Stimulated activated naive CD4-positive, alpha-beta T cell (primary cell): ENCODE measurements around the gene MAP4.
"Not testable (repeated sequence)": the region's sequence is repeated elsewhere in the genome, so short reads cannot be mapped to it uniquely, and the experiment has no call there.

Experiments
- DNase-seq, 6 experiments: peaks; one replicate each; lab custom pipeline; 2025; lab: John Stamatoyannopoulos, UW

MAP4 gene

DNA sequence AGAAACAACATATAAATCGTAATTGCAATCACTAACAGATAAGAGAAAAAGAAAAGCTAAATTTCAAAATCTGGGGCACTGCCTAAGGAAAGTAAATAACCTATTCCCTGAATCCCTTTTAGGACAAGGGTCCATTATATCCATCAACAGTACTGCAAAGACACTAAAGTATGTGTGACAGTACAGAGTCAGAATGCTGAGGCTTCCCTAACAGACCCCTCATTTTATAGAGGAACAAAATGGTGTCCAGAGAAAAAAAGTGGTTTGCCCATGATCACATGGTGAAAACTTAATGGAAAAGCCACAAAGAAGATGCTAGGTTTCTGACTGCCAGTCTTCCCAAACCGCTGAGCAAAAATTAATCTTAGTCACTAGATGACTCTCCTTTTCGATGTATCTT, 119.5 kb downstream of the MAP4 start:
- DNase-seq, result no peak

DNA sequence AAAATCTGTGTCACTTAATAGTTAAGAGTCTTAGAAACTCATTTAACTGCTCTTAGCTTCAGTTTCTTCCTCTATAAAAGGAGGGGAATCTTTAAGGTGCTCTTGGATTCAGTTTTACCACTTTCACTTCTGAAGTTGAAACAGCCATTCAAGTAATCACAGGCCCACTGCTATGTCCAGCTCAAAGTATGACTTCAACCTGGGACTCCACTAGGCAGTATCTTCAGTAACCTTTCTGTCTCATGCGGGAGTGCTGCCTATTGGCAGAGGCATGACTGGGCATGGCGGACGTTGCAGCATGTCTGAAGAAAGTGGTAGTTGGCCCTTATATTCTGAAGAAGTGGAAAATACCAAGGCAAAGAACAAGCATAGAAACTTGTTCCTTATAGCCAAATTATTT, 121.0 kb downstream of the MAP4 start:
- no peak for DNase-seq

DNA sequence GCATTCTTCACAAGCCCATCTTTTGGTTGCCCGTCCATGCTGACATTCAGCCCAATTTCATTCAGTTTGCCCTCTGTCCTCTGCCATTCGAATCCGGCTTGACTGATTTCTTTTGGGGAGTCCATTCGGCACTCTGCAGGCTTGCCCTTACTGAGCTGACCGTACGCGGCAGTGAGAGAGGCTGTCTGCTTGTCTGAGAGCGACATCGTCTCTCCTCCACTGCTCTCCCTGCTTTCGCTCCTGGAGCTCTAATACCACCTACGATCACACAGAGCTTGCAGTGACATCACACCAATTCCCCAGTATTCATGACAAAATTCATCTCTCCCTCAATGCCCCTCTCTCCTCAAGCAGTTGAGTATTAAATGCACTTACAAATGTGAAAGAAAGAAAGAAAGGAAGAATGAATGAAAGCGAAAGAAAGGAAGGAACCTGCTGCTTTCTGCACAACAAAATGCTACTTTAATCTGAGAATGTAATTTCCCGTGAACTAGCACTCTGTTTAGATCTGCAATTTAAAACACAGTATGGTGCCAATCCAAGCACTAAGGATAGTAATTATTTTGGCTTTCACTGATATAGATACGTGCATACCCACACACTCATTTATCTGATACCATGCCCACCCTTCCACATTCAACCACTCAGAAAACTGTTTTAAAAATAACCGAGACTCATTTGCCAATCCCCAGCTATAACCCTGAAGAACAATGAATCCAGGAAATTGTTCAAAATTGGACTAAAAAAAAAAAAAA, 123.8 kb downstream of the MAP4 start:
- no peak for DNase-seq

DNA sequence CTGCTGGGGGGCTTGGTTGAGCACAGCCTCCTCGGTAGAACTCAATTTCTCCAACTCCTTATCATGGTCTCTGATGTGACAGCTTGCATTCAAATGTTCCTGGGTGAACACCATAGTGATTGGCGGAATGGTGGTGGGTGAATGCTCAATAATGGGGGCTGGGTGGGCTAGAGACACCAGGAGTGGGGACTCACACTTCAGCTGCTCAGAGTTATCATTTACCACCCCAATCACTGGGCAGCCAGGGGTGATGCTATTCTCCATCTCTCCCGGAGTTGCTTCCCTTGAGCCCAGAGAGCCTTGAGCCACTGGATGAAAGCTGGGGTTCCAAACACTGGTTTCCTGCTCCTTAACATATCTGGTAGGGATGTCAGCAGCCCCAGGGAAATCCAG, 124.6 kb downstream of the MAP4 start:
- no peak for DNase-seq

DNA sequence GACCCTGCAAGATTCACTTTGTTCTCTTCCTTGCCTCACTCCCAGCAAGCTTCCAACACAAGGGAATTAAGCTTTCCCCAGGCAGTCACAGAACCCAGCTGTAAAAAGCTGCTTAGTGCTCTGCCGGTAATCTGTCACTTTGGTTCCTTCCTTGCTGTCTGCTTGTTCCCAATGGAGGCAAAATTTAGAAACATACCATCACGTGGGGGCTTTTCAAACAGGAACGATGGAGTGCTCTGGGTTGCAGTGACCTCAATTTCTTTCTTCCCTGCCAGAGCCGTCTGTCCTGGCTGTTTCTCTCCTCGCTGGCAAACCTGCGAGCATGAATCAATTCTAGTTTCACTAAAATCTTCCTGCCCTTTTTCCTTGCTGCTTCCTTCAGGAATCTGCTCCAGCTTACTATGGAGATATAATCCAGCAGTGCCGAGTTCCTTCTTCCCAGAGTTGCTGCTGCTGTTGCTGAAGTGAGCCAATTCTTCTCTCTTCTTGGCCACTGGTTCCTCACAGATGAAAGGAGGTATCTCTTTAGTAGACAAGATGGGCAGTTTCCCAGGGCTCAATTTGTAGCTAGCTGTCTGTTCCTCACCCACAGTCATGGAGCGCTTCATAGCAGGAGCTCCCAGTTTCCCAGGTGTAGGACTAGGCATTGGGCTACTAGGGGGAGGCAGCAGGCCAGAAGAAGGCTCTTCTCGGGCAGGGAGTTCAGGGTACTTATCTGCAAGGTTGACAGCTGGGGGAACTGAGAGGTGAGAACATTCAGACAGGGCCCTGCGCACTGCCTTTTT, 125.2 kb downstream of the MAP4 start:
- no peak for DNase-seq

DNA sequence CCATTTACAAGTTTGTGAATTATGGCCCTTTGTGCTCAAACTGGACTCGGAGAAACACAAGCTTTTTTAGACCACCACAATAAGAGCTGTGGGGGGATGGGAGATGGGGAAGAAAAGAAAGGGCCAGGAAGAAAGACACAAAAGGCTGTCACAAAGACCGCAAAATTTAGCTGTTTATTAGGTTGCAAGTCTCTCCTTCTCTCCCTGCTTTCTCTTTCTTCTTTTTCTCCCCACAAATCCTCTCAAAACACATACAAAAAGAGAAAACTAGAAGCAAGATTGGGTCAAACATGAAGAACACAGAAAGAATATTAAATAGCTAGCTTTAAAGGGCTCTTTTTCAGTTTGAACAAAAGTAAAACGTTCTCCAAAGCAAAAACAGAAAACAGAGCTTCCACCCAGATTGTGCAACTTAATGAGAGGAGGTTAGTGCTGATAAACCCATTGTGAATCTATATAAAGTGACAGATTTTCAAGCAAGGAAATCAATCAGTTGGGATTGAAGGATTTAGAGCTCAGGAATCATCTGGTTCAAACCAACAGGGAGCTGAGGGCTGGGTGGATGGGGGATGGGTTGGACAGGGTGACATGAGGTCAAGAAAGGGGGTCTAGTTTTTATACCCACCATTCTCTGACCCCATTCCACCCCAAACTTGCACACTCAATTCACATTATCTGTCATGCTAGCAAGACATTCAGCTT, 125.9 kb downstream of the MAP4 start:
- no peak for DNase-seq

DNA sequence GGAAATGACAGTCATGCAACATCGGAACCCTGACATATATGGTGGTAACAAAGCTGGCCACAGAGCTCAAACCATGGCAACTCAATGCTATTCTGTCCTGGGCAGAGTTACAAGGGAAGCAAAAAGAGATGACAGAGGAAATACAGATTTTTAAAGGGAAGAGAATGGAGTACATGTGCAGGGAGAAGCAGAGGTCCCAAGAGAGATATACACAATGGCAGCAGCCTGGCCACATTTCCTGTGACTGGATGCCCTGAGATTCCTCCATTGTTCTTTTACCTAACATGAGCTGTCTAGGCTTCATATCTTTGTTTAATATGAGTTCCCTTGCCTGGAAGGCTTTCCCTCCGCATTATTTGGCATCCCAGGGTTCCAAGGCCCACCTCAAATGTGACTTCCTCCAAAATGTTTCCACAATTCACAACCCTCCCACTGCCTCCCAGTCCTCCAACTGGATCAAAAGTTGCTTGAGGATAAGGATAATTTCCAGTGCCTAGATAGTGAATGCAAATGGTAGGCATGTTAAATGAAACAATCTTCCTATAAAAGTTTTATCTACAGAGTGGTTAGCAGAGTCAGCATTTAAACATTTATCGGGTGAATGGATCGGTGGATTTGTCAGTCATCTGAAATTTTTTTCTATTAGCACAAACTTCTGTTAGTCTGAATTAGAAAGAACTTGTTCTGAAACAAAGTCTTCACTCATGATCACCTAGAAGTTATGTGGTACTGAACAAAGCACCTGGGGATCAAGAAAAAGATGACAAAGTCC, 127.0 kb downstream of the MAP4 start:
- no peak for DNase-seq

DNA sequence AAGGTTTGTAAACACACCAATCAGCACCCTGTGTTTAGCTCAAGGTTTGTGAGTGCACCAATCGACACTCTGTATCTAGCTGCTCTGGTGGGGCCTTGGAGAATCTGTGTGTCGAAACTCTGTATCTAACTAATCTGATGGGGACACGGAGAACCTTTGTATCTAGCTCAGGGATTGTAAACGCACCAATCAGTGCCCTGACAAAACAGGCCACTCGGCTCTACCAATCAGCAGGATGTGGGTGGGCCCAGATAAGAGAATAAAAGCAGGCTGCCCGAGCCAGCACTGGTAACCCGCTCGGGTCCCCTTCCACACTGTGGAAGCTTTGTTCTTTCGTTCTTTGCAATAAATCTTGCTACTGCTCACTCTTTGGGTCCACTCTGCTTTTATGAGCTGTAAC, 128.2 kb downstream of the MAP4 start:
- not testable (repeated sequence) for DNase-seq

DNA sequence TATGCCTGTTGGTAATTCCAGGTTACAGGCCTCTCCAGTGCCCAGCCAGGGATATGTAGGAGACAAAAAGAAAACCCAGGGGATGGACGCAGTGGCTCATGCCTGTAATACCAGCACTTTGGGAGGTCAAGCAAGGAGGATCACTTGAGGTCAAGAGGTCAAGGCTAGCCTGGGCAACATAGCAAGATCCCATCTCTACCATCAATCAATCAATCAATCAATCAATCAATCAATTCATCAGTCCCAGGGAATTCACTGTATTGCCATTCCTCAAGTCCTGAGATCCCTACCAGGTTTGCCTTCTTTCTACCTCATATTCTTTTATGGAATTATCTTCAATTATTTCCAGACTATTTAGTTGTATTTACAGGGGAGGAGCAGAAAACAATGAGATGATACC, 131.0 kb downstream of the MAP4 start:
- DNase-seq, result no peak

DNA sequence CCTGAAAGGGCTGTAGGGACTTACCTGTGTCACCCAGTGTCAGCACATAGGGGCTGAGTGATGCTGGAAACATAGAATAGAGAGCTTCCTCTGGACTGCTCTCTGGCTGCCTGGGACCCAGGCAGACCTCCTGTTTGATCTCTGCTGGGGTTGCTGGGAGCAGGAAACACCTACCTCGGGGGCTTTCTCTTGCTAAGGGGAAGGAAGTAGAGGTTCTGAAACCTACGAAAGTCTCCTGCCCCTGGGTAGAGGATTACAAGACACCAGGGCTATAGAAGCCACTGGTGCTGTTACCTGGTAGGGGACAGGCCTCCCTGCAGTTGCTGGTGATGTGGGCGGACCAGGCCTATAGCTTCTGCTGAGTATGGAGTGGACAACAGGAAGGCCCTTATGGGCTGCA, 131.6 kb downstream of the MAP4 start:
- no peak for DNase-seq

DNA sequence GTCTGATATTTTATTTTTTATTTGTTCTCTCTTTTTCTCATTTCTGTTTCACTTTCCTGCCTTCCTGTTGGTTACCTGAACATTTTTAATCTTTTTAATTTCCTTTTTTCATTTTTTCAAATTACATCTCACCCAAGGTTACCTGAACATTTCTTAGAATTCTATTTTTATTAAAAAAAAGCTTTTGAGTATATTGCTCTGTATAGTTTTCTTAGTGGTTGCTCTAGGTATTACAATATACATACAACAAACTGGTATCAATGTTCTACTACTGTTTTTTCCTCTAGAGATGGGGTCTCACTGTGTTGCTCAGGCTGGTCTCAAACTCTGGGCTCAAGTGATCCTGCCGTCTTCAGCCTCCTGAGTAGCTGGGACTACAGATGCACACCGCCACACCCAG, 133.9 kb downstream of the MAP4 start:
- no peak for DNase-seq

DNA sequence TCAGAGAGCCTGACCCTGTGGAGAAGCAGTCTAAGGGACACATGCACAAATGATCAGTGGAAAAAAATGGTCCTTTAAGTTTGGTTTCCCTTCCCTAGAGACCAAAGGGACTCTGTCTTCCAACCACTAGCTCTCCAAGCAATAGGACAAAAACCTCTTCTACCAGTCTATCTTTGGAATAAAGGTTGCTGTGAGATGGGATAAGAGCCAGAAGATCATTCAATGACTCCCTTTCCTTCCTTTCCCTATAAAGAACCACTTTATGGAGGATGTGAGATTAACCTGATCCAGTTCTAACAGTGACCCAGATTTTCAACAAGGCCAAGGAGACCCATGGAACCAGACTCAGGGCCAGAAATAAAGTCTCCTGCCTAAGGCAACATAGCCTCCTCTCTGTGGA, 138.5 kb downstream of the MAP4 start:
- no peak for DNase-seq

DNA sequence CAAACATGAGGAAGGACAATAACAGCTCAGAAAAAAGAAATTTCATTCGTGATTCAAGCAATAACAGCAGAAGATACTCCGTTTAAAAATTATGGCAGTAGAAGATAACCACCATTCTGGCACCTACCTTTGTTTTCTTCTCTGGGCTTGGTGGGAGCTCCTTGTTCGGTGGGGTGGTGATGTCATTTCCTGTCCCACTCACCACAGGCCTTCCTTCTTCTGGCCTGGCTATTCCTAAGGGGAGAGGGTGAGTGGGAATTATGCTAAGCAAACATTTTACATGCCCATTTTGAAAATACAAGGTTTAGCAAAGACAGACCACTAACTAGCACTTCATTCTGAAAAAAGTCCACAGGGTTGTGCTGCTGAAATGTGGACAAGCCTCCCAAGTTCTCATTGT, 138.9 kb downstream of the MAP4 start:
- no peak for DNase-seq

DNA sequence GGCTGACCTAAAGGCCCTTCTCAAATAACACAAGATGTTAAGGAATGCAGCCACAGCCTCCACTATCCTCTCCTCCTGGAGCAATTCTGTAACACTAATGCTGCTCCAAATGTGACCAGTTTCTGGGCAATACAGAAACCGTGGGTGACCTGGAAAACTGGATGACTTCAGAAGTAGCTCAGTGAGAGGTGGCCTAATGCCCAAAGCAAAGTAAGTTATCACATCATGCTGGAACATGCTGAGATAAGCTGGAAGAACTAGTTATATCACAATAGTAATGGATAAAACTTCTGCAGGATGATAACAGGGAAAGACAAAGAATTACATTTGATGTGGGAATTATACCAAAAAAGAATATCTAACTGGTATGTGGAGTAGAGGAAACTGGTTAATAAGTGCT, 141.3 kb downstream of the MAP4 start:
- no peak for DNase-seq

DNA sequence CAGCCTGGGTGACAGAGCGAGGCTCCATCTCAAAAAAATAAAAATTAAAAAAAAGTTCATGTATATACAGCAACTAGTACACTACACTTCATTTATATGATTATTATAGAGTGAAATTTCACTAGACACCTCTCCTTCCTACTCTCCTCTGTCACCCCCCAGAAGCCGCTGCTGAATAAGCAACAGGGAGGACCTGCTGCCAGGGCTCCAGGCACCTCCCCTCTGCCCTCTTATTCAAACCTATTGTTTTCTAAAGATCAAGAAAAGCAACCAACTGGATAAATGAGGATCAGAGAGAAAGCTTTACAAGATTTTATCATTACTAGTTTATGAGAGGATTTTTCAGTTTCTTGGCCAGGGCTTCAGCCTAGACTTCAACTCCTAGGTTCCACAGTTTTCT, 141.8 kb downstream of the MAP4 start:
- DNase-seq, result no peak

DNA sequence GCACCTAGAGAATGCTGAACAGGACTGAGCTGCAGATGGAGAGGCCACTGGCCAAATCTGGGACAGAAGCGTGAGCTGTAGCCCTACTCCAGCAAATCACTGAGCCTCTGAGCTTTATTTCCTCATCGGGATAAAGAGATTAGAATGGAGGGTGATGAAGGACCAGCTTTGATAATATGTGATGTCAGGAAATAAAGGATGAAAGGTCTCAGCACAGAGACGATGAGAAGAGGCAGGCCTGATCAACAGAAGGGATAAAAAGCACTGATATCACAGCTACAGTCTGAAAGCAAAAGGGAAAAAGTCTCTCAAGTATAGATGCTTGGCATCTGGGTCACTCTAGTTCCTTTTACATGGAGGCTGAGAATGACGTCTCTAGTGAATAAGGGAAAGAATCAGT, 143.3 kb downstream of the MAP4 start:
- no peak for DNase-seq

DNA sequence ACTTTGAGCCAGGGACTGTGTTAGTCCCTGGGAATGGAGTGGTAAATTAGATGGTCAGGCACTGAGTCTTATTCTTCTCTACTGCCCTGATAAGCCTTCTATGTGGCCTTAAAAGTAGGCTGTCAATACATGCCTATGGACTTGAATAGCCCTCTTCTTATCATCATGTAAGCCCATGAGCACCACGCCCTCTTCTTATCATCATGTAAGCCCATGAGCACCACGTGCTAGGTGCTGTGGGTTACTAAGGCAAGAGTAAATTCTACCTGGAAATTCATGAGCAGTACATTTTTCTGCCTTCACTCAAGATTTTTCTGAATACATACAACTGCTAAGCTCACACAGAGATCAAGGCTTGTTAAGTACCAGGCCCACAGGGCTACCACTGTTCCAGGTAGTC, 144.8 kb downstream of the MAP4 start:
- no peak for DNase-seq

DNA sequence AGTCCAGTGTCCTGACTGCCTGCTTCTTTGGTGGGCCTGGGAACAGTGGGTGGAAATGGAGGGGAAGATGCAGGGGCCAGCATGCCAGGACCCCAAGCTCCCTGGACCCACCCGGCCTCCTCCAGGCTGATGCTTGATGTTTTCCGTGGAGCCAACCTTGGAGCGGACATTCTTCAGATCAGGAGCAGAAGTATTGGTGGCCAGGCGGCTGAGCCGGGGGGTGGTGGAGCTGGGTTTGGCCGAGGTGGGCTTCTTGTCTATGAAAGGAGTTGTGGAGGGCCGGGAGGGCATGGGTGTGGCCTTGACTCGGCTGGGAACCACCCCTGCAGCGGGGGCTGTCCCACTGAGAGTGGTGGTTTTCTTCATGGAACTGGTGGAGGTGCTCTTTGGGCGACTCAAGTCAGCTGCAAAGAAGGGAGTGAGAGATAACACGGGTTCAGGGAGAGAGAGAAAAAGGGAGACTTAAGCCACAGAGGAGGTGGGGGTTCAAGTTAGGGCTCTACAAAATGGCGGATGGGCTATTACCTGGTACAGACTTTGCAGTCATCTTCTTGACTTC, 145.4 kb downstream of the MAP4 start:
- no peak for DNase-seq

DNA sequence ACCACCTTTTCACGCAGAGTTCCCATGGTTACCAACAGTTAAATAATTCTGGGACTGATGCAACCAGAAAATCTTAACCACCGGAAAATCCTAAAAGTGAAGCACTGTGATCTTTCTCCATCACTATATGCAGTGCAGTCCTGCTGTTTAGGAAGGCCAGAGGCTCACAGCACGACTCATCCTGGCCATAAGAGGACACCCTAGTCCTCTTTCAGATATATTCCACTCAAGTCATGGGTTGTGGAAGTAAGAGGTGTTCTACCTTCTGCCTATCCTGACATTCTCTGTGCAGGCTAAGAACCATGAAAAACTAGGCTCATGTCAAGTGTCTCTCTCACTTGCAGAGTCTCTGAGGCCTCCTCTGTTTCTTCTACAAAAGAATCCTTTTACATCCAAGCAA, 146.1 kb downstream of the MAP4 start:
- no peak for DNase-seq

DNA sequence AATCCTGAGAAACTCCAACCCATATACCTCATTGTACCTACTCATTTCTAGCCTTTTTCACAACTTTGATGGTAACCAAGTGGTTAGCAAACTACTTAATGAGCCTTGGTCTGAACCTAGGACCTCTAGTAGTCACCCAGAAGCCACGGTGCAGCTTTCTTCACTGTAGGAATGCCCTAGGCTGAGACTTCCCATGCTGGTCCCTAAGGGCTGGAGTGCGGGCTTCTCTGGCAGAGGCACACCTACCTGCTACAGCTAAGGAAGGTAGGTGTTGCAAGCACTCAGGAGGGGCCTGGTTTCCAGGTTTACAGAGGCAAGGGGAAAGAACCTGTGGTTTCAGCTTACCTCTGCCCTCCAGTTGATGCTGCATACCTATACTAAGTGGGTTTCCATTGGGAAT, 147.9 kb downstream of the MAP4 start:
- DNase-seq, result no peak

DNA sequence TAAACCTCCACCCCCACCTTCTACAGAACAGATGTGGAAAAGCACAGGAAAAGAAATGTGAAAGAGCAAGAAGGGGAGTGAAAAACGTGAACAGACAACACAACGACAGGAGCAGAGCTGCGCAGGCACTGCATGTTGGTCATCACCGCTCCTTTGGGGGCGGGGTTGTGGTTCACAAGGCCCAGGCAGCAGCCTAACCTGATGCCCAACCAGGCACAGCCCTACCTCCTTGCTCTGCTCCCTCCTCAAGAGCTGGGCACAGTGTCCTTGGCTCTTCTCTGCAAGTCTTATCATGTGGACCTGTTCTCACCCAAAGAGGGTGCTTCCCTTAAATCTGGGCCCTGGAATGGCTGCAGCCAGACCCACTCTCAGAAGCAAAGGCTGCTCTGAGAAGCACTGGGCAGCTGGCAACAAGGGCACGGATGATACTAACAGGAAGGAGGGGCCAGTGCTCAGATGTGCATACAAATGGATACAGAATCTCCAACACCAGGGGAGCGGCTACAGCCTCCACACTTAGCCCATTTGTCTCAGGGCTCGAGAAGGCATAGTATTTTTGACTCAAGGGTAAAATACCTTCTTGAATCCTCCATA, 148.7 kb downstream of the MAP4 start:
- no peak for DNase-seq

DNA sequence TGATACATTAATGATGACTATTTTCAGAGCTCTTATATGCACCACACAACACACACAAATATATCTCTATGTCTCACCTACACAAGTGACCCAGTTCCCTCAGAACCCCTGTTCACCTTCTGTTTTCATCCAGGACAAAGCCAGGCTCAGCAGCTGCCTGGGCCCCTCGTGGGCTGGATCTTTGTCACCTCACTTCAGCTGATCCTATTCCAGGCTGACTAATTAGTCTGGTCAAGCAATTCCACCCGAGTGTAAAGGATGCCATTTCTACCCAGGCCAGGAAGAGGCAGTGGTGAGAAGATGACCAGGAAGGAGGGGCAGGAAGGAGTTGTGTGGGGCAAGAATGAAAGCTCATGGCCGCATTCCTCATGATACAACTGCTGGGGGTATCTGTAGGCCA, 151.0 kb downstream of the MAP4 start:
- DNase-seq, result no peak
